H1 (cell line): ENCODE measurements around the gene ASXL2.

ENCODE experiments used
- CTCF ChIP-seq, 3 experiments: IDR thresholded peaks; 1 replicate in 2 of 3; 2 replicates in 1 of 3; pipeline versions ENCODE4 v1.5.1 to v1.6.1; 2011; ENCODE audit warnings: low read length in 3 of 3, mild to moderate bottlenecking in 3 of 3, inconsistent platforms in 2 of 3, low read depth in 1 of 3, moderate library complexity in 1 of 3; ENCODE audit not compliant: insufficient read depth in 1 of 3; ENCODE audit errors: control extremely low read depth in 1 of 3
- GTF2F1 ChIP-seq: IDR thresholded peaks from 2 replicates; pipeline ENCODE4 v1.6.1; 2012; ENCODE audit warnings: low read depth, low read length, improper control_type of control experiment, borderline replicate concordance
- PHF8 ChIP-seq: fragments of 200-600 bp; sonication (generic); conservative IDR thresholded peaks from 2 replicates; pipeline ENCODE4 v1.7.1; 2012; ENCODE audit warnings: low read depth, mild to moderate bottlenecking, inconsistent platforms, low read length, moderate library complexity

DNA sequence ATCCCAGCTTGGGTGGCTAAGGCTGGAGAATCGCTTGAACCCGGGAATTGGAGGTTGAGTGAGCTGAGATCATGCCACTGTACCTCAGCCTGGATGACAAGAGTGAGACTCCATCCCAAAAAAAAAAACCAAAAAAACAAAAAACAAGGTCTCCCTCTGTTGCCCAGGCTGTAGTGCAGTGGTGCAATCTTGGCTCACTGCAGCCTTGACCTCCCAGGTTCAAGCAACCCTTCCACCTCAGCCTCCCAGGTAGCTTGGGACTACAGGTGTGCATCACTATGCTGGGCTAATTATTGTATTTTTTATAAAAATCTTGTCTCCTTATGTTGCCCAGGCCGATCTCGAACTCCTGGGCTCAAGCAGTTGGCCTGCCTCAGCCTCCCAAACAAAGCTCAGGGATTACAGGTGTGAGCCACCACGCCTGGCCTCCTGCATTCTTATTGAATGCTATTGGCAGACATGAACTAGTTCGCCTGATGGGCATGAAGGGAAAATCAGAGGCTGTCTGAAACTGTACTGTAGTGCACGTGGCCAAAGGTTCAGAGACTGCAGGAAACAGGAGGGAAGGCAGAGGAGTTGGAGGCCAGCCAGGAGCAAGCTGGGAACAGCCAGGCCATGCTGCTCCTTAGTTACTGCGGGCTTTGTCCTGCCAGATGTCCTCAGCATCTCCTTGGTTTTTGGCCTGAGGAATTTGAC lies 16.0 kb upstream of the ASXL2 start:
- TF ChIP-seq PHF8 (no peak), CTCF (IDR thresholded peaks at IDR 0.05; ENCODE audit: control extremely low read depth in 1 of 3, insufficient read depth in 1 of 3, low read depth in 1 of 3, low read length in 3 of 3) (no peak), GTF2F1 (no peak)
